Epithelial cell of esophagus (primary cell): Measurements from ENCODE around the gene LRRIQ1.
A peak's percentile ranks its signal among the peaks of the same experiment; 100 is the strongest.

Experiments used
- DNase-seq: peaks from one replicate; pipeline ENCODE4 v3.0.0; 2010; ENCODE audit warnings: low read depth
- H3K4me3 ChIP-seq: 2 replicates; pipeline ENCODE4 v1.5.1; 2011; ENCODE audit warnings: mild to moderate bottlenecking, low read length, control low read depth
- CTCF ChIP-seq: IDR thresholded peaks from 2 replicates; pipeline ENCODE4 v1.5.1; 2011; ENCODE audit warnings: low read depth, mild to moderate bottlenecking, low read length, control low read depth, inconsistent platforms; ENCODE audit not compliant: insufficient read depth; ENCODE audit errors: missing control alignments

Gene LRRIQ1

DNA sequence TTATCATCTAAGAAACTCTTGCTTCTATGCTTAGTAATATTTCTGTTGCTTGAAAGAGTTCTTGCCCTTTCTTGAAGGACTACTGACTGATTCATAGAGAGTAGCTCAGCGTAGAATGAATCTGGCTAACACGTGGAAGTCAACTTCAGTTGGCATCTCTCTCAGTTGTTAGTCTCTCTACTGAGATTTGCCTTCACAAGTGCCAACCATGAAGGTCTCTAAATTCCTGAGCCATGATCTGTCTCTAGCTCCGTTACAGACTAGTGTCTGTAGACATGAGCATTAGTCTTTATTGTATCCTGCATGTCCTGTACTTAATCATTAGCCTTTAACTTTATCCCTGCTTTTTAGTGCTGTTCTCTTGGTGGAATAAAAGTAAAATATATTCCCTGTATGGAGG, 224.7 kb downstream of the LRRIQ1 start:
- DNase-seq, result peak; percentile 20
- no peak overlapping the region for H3K4me3 ChIP-seq
- TF ChIP-seq CTCF, result no peak

GRCh38 chr12:85266356-85266755, 230.2 kb downstream of the LRRIQ1 start:
- DNase-seq, result no peak
- TF ChIP-seq CTCF, result no peak
- no peak overlapping the region for H3K4me3 ChIP-seq

- DNase-seq, result no peak
- TF ChIP-seq CTCF, result no peak
- no peak overlapping the region for H3K4me3 ChIP-seq
These were observed 237.5 kb downstream of the LRRIQ1 start for GRCh38 chr12:85273381-85274314.

- no peak for DNase-seq
- TF ChIP-seq CTCF, result no peak
- H3K4me3 ChIP-seq, result no peak overlapping the region
These were observed 238.1 kb downstream of the LRRIQ1 start for GRCh38 chr12:85274315-85274651.

DNA sequence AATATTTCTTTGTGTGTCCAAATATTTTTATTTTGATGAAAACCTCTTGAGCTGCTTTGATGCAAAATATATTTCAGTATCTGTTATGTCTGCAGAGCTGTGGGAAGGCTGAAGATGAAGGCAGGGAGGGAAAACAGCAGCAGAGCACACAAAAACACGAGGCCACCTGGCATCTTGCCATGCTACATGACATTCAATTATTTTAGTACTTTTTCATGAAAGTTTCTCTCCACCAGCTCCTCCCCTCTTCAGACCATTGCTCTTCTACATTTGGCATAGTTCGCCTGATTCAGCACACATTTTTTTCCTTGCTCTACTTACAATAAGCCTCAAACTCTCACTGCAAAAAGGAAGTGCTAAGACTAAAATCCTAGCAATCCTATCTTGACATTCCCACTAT, 239.2 kb downstream of the LRRIQ1 start:
- DNase-seq, result no peak
- H3K4me3 ChIP-seq, result no peak overlapping the region
- TF ChIP-seq CTCF, result no peak

GRCh38 chr12:85277191-85277590, 241.0 kb downstream of the LRRIQ1 start:
- no peak for TF ChIP-seq CTCF
- no peak overlapping the region for H3K4me3 ChIP-seq
- no peak for DNase-seq
